Stimulated activated CD8-positive, alpha-beta memory T cell treated with anti-CD3 and anti-CD28 coated beads, Interleukin-12 subunit alpha, Interleukin-12 subunit beta, amount 100 ng/mL, for 1 hour (primary cell): ENCODE measurements around the gene RTBDN.
A peak's percentile ranks its signal among the peaks of the same experiment; 100 is the strongest.
"Not testable (repeated sequence)": the region's sequence is repeated elsewhere in the genome, so short reads cannot be mapped to it uniquely, and the experiment has no call there.

ENCODE experiments used
- DNase-seq: peaks from one replicate; pipeline ENCODE4 v3.0.0-alpha.2; 2020; ENCODE audit warnings: low read depth

The RTBDN gene

DNA sequence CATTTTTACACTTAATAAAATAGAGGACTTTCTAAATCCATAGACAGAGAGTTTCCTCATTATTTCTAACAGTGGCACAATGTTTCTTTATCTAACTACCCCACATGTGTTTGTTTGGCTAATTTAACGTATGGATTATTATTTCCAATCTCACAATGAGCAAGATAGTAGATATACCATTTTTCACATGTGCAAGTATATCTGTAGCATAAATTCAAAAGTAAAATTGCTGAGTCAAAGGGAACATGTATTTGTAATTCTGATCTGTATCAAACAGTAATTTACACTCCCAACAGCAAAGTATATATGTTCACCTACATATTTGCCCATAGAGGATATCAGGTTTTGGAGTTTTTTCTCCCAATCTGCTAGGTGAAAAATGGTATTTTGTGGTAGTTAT, 22.3 kb upstream of the RTBDN start:
- no peak for DNase-seq

DNA sequence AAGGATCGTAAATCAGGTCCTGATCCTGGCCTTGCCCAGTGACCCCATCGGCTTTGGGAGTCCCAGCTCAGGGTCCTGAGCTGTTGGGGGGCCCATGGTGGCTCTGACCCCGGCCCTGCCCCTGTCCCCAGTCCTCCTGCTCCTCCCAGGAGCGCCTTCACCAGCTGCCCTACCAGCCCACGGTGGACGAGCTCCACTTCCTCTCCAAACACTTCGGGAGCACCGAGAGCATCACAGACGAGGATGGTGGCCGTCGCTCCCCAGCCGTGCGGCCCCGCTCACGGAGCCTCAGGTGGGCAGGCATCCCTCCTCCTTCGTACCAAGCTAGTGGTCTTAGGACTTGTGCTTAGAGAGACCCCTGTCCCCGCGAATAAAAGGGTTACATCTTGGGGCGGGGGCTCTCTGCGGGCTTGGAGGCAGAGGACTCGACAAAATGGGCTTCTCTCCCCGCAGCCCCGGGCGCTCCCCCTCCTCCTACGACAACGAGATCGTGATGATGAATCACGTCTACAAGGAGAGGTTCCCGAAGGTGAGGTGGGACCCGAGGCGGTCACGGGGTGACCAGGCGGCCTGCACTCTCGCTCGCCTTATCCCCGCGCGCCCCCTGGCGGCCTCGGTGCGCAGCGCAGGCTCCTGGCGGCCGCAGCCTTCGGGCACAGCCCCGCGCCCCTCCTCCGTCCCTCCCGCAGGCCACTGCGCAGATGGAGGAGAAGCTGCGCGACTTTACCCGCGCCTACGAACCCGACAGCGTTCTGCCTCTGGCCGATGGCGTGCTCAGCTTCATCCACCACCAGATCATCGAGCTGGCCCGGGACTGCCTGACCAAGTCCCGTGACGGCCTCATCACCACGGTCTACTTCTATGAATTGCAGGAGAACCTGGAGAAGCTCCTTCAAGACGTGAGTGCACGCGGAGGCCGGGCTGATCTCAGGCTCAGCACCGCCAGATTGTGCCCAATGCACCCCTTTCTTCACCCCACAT, 13.1 kb upstream of the RTBDN start:
- peak; percentile 71 for DNase-seq

DNA sequence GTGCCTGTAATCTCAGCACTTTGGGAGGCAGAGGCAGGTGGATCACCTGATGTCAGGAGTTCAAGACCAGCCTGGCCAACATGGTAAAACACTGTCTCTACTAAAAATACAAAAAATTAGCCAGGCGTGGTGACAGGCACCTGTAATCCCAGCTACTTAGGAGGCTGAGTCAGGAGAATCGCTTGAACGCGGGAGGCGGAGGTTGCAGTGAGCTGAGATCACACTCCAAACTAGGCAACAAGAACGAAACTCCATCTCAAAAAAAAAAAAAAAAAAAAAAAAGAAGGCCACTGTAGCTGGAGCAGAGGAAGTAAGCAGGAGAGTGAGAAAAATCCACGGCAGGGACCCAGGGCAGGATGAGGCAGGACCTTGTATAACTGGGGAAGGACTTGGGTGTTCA, 12.2 kb upstream of the RTBDN start:
- DNase-seq, result not testable (repeated sequence)

DNA sequence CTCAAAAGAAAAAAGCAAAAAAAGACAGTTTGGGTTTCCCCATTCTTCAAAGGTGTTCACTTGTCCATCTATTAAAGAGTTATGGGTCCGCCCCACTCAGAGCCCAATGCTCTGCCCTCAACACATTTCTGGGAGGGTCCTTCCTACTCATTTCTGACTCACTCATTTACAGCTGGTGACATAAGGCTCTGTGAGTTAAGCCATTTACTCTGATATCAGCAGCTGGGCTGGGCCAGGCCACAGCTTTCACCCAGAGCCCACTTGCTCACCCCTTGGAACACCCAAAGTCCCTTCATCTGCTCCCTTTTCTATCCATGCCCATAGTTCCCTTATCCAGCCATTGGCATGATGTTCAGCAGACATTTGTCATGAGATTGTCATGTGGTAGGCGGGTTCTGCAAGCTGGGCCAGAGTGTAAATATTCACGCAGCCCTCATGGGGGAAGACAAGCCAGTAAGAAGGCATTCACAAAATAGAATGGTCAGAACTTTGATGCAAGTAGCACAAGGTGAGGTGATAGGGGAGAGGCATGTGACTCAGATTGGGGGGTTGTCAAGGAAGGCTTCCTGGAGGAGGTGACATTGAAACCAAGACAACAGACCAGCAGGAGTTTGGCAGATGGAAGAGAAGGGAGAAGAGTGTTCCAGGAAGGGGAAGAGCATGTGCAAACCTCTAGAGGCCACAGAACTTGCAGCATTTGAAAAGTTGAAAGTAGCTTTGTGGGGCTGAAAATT, 9.8 kb upstream of the RTBDN start:
- no peak for DNase-seq

DNA sequence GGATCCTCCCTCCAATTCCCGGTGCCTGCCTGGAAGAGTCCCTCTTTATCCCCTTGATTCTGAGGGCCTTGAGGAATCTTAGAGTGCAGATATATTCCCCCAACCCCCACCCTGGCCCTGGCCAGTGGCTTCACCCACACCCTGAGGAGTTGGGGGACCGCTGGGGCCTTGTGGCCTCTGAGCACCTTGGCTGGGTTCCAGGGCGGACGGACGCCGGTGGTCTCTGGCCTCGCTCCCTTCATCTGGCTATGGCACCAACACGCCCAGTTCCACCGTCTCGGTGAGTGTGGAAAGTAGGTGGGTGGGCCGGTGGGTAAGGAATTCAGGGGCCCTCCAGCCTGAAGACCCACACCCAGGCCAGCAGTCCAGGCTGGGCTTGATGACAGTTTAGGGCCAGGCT, 8.9 kb upstream of the RTBDN start:
- DNase-seq, result no peak

DNA sequence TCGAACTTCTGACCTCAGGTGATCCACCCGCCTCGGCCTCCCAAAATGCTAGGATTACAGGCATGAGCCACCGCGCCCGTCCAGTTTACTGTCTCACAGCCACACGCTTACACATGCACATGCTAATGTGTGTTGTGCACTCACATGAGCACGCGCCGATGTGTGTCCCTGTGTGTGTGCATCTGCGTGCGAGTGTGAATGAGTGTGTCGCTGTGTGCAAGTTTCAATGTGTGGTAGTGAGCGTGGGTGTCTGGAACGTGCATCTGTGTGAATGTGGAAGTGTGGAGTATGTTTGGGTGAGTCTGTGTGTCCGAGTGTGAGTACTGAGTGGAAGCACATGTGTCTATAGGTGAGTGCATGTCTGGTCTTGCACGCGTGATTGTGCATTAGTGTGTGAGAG, 8.1 kb upstream of the RTBDN start:
- DNase-seq, result no peak

DNA sequence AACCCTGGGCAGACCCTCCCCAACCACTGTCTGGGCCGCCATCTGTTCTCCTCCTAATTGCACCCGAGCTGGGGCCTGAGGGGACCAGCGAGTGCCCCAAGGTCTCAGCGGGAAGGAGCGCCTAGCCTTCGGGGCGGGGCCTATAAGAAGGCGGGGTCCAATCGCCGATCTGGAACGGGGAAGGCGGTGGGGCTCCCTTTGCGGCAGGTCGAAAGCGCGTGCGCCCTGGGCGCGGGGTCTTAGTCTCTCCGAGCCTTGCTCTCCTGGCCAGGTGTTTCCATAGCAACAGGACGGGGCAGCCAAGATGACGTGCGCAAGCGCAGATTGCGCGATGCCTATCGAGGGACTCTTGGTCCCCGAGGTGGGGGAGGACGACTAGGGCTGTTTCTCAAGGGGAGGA, 6.7 kb upstream of the RTBDN start:
- DNase-seq, result no peak

DNA sequence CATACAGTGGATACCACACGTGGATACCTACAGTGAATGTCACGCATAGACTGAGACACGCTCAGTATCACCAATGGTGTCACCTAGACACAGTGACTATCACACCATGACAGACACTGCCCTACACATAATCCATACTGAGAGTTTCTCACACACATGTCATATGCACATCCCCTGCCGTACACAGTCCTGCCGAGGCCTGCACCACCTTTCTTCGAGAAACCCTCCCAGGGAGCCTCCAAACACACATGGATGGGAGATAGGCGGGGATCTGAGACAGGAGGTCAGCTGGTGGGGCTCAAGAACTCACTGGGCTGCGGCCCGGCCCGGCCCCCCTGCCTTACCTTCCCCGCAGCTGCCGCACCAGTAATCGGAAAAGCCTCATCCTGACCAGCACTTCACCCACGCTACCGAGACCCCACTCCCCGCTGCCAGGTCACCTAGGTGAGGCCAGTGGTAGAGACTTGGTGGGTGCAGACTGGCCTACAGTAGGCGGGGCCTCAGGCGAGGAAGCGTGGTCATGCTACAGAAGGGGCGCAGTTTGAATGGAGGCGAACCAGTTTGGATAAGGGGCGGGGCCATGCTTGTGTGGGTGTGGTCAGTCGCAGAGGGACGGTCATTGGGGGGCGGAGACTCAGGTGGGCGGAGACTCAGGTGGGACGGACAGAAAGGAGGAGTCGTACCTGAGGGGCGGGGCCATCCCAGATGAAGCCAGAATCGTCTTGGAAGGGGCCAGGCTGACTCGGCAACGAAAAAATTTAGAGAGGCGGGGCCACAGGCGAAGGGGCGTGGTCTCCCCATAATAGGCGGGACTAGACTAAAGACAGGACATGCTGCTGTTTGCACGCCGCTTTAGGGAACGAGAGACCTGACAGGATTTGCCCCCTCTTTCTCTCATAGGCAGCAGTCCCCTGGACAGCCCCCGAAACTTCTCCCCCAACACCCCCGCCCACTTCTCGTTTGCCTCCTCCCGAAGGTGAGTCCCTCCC, 6.0 kb upstream of the RTBDN start:
- DNase-seq, result no peak

DNA sequence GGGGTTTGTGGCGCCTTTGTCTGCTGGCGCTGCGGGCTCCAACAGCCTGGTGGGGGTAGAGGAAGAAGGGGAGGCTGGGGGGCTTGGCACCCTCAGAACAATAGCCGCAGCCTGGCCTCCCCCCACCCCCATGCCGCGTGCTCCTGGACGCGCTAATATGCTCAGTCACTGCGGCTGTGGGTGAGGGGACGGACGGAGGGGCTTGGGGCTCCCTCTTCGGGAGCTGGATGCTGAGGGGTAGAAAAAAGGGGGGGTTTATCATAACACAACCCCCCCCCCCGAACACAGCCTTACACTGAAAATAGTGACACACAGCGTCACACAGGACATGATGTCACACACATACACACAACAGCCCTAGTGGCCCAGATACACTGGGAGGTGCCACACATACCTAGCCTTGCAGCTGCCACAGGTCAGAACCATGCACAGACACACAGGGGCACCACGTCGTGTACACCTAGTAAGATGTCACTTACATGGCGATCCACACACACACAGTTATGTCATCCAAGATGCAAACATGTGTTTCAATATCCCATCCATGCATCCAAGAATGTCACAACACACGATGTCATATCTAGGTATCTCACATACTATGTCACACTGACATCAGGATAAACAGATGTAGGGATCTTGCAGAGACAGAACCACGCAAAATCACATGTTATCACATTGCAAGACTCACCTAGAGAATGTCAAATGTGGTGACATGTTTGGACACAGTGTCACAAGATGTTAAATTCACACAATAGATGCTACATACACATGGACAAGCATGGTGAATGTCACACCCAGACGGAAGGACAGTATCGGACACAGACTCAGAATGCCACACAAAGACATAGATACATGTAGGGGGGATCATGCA, 4.7 kb upstream of the RTBDN start:
- DNase-seq, result no peak

DNA sequence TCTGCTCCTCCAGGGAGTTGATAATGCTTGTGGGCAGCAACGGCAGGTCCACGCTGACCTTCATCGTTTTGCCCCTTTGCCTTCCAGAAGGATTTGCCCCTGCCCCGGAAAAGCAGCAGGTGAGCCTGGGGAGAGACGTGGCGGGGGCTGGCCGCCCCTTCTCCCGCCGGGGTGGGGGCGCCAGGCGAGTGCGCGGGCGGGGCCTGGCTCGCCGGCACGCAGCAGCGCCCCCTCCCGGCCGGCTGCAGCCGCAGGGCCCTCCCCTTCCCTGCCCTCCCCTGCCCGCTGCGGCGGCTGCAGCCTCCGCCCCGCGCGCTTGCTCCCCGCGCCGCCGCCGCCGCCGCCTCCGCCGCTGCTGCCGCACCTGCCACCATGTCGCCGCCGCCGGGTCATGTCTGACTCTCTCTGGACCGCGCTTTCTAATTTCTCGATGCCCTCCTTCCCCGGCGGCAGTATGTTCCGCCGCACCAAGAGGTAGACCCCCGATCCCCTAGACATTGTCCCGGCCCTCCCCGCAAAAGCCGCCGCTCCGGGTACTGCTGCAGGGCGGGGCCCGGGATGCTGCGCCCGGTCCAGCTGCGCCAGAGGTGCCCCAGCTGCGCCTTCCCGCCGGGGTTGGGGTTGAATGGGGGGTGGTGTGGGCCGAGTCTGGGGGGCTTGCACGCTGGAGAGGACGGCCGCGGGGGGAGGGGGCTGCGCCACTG, 4.0 kb upstream of the RTBDN start, which contains the start of gene MAST1:
TSS of gene MAST1 (plus strand) at position 334 of the 704 bp plus-strand sequence. CDS start at position 392, 58 bp downstream.
- no peak for DNase-seq

DNA sequence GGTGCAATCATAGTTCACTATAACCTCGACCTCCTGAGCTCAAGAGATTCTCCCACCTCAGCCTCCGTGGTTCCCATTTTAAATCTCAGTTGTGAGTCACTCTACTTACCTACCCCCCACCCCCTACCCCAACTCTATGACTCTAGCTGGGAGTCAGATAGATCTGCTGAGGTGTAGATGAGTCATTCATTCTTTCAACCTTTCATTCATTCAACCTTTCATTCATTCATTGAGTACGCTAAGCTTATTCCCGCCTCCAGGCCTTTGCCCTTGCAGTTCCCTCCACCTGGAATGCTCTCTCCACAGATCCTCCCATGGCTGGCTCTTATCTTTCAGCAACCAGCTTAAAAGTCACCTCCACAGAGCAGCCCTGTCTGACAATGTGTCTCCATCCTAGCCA, 2.8 kb upstream of the RTBDN start:
- no peak for DNase-seq

DNA sequence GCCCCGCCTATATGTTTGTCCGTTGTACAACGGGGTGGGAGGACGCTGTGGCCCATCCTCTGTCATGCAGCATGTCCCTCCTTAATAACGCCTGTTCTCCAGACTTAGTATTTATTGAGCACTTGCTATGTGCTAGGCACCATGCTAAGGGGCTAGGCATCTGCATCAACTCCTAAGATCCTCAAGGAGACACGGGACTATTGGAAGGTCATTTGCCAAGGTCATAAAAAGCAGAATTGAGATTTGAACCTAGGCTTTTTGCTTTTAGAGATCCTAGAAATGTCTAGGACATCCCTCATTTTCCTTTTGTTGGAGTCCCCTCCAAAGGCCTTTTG, 2.1 kb upstream of the RTBDN start:
- DNase-seq, result no peak

DNA sequence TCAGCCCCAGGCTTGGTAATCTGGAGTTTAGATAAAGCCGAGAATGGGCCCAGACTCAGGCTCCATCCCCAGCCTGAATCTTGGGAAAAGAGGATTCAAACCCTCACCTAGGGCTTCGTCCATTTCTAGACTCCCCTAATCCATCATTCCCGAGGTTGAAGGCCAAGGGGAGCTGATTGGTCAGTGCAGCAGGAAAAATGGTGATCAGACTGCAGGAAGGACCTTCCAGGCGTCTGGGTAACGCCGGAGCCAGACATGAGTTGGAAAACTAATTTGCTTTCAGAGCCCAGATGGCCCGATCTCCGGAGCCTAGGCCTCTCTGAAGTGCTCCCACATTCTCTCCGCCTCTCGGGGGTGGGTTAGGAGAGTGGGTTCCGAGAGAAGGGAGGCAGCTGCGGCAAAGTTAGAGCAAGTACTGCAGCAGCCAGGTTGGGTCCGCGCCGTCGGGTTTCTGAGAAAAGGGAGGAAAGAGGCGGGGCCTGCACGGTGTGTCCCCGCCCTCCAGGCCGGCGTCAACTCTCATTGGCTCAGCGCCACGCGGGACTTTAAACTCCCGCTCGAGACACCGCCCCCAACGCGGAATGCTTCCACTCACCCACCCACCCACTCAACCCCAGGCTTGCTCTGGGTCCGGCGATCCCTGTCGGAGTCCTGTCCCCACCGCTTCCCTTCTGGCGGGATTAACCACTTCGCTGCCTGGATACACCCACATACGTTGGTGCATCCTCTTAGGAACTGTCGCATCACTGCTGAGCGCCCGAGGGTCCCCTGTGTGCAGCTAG, 788 bp upstream of the RTBDN start:
- no peak for DNase-seq

DNA sequence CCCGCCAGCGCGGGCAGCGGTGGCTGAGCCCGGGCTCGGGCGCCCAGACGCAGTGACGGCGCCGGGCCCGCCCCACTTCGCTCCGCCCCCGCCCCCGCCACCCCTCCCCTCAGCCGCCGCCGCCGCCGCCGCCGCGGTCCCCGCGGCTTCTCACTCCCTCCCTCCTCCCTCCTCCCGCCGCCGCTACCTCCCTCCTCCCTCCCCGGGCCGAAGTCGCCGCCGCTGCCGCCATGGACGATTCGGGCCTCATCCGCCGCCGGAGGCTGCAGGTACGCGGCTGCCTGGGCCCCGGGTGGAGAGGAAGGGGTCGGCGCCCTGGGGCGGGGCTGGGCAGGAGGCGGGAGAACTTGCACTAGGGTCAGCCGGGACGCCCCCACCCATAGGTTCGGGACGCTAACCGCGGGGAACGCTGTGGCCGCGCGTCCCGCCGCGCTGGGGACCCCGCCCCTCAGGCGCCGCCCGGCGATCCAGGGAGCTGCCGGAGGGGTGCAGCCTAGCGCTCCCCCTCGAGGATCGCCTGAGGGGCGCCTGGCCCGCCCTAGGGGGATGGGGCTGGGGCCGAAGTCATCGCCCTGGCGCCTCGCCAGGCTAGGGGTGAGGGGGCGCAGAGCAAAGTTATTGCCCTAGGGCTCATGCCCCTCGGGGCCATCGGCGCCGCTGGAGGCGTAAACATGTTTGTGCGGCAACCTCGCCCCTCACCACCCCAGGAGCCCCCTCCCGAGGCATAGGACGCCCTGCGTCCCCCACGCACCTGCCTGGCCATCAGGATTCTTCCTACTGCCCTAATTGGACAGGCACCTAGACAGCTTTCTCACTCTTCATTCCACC, 427 bp downstream of the RTBDN start:
- DNase-seq, result no peak

DNA sequence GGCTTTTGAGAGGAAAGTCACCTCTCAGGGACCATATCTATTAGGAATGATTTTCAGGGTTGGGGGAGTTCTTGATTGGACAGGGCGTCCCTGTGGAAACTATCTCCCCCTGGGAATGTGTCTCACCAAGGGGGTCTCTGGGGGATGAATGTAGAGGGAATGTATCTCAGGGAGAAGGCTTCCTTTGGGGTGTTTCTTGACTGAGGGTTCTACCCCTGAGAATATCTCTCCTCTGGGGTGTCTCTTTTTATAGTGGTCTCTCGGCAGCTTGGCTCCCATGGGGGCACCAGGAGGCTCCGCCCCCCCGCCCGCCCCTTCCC, 1.0 kb downstream of the RTBDN start:
- no peak for DNase-seq

DNA sequence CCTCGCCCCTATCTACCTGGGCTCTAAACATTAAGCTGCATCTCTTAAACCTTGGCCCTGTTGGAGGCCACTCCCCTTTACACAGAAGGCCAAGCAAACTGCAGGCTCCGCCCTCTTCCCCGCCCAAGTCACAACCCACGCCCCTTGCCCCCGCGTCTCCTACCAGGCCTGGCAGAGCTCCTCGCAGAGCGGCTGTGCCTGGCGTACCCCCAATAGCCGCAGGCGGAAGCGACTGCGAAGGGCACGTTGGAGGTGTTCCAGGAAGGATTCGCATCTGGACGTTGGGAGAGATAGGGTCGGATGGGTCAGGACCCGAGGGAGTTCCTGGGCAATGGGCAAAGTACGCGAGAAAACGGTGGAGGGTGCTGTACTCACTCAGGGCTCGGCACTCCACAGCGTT, 5.9 kb downstream of the RTBDN start:
- no peak for DNase-seq

DNA sequence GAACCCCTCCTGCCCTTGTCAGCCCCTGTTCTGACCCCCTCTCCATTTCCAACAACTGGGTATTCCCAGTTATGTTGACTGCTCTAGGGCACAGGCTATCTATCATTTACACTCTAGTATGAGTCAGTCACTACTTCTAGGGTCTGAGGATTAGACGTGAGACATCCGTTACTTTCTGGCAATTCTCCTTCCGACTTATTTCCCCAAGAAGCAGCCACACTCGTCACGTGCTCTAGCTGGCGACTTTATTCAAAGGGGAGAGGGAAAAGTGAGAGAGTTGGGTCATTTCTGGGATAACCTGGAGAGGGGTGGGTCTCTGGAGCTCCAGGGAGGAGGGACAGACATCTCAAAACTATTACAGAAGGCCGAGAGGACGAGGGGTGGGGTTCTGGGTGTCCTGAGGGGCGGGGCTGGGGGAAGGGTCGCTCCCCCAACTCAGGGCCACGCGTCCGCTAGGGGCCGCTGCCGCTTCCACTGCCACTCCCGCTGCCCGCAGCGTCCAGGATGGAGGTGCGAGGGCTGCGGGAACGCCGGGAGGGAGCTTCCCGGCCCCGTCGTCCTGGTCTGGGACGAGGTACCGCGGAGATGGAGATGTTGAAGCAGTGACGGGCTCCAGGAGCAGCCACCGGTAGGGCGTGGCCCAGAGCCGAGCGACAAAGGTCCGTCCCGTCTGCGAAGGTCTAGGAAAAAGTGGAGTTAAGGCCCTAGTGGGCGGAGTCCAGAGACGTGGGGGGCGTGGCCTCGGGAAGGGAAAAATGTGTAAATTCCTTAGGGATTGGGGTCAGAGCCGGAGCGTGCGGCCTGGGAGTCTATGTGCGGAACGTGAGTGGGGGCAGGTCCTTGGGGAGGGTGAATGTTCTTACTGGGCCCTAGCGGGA, 8.9 kb downstream of the RTBDN start:
- no peak for DNase-seq

DNA sequence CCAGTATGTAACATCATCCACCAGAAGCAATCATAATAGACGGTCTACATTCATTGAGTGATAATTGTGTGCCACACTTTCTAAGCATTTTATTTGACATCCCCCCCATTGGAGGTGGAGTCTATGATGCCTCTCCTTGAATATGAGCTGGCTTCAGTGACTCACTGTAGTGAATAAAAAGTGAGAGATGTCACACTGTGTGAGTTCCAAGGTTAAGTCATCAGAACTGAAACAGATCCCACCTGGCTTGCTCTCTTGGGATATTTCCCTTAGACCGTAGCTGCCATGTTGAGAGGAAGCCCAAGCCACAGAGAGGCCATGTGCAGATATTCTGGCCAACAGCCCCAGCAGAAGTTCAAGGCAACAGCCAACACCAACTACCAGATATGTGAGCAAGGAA, 12.6 kb downstream of the RTBDN start:
- DNase-seq, result no peak
